NCI-H1694 (cell line): Measurements from ENCODE around the gene MMP25.
"Not testable (repeated sequence)": the region's sequence is repeated elsewhere in the genome, so short reads cannot be mapped to it uniquely, and the experiment has no call there.

ENCODE experiments used
- DNase-seq: peaks from one replicate; lab custom pipeline; 2025; lab: John Stamatoyannopoulos, UW

MMP25 gene

GRCh38 chr16:3056336-3057180, 10.2 kb downstream of the MMP25 start:
- DNase-seq: no peak

GRCh38 chr16:3057181-3058138, 11.1 kb downstream of the MMP25 start:
- DNase-seq: no peak

DNA sequence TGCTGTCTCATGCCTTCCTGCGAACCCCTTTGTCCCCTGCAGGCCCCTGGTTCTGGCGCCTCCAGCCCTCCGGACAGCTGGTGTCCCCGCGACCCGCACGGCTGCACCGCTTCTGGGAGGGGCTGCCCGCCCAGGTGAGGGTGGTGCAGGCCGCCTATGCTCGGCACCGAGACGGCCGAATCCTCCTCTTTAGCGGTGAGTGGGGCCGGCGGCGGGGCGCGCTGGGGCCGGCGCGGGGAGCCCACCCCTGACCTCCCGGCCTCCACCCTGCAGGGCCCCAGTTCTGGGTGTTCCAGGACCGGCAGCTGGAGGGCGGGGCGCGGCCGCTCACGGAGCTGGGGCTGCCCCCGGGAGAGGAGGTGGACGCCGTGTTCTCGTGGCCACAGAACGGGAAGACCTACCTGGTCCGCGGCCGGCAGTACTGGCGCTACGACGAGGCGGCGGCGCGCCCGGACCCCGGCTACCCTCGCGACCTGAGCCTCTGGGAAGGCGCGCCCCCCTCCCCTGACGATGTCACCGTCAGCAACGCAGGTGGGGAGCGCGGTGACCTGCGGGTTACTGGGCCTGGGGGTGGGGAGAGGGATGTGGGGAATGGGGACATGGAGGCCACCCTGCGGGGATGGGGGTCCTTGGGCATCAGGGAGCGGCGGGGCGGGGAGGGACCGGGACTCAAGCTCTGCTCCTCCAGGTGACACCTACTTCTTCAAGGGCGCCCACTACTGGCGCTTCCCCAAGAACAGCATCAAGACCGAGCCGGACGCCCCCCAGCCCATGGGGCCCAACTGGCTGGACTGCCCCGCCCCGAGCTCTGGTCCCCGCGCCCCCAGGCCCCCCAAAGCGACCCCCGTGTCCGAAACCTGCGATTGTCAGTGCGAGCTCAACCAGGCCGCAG, 12.0 kb downstream of the MMP25 start:
- no peak for DNase-seq

DNA sequence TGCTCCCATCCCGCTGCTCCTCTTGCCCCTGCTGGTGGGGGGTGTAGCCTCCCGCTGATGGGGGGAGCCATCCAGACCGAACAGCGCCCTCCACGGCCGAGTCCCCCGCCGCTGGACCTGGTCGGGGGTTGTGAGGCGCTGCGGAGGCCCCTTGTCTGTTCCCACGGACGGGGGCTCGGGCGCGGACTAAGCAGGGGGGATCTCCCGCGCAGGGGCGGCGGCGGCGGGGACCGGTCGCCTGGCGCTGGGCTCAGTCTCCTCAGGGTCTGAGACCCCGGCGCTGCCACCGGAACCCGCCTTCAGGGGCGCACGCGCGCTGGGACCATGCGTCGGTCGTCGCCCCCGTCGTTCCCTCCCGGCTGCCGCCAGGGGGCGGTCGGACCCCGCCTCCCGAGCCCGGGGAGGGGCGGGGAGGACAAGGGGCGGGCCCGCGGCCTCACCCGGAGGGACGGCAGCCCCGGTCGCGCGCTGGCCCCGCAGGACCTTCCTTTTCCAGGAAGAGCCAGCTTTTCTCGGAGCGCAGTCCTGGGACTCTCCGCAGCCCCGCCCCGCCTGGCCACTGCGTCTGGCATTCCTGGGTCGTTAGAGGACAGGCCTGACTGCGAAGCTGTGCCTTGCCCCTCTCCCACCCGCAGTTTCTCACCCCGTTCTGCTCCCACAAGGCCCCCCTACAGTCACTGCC, 12.8 kb downstream of the MMP25 start:
- DNase-seq: no peak

GRCh38 chr16:3059723-3060242, 13.4 kb downstream of the MMP25 start:
- no peak for DNase-seq

DNA sequence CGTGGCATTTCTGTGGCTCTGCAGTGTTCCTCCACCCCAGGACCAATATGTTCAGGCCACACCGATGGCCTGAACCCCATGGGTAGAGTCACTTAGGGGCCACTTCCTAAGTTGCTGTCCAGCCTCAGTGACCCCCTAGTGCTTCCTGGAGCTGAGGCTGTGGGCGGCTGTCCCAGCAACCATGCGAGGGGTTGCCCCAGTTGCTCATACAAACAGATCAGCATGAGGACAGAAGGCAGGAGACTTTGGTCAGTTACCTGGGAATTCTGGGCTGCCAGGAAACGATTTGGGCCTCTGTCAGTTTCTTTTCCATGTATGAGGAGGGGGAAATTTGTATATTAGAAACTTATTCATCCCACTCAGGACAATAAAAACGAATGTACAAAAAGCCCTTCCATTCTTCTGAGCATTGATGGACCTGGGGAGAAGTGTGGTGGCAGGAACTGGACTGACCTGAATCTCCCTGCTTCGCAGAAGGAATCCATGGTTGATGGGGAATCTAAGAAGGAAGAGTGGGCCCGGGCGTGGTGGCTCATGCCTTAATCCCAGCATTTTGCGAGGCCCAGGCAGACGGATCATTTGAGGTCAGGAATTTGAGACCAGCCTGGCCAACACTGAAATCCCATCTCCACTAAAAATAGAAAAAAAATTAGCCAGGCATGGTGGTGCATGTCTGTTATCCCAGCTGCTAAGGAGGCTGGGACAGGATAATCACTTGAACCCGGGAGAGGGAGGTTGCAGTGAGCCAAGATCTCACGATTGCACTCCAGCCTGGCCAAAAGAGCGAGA, 14.2 kb downstream of the MMP25 start:
- DNase-seq: no peak

DNA sequence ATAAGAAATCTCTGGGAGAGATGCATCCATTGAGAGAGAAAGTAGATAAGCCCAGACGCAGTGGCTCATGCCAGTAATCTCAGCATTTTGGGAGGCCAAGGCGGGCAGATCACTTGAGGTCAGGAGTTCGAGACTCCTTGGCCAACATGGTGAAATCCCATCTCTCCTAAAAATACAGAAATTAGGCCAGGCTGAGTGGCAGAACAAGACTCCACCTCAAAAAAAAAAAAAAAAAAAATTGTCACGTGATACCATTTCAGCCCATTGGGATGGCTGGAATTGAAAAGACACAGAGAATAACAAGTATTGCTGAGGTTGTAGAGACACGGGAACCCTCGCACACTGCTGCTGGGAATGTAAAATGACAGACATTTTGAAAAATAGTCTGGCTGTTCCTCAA, 16.2 kb downstream of the MMP25 start:
- DNase-seq: no peak

DNA sequence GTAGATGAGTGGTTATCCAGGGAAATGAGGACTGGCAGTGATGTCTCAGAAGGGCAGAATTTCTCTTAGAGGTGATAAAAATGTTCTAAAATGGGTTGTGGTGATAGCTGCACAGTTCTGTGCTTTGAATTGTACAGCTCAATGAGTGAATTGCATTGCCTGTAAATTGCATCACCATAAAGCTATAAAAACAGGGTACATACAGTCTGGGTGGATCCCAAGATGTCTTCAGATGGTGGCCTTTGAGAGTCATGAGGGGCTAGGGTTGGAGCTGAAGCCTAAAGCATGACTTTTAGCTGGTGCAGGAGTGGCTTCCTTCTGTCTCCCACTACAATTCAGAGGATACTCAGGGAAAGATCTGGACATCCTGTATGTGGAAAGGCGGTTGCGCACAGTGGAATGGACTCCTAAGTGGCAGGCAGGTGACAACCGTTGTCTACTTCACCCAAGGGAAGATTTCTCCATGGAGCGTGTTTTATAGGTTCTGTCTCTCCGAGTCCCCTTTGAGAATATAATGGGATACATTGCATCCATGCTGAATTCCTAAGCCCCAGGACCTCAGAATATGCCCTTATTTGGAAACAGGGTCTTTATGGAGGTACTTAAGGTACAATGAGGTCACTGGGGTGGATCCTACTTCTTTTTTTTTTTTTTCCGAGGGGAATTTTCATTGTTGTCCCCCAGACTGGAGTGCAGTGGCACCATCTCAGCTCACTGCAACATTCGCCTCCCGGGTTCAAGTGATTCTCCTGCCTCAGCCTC, 17.4 kb downstream of the MMP25 start:
- no peak for DNase-seq

- DNase-seq: no peak
Observed at GRCh38 chr16:3065069-3065741, 18.8 kb downstream of the MMP25 start, which contains the start of gene IL32. Gene IL32, plus strand, starts transcription at chr16:3065640. Its CDS starts 172 bp downstream, at chr16:3065812.

DNA sequence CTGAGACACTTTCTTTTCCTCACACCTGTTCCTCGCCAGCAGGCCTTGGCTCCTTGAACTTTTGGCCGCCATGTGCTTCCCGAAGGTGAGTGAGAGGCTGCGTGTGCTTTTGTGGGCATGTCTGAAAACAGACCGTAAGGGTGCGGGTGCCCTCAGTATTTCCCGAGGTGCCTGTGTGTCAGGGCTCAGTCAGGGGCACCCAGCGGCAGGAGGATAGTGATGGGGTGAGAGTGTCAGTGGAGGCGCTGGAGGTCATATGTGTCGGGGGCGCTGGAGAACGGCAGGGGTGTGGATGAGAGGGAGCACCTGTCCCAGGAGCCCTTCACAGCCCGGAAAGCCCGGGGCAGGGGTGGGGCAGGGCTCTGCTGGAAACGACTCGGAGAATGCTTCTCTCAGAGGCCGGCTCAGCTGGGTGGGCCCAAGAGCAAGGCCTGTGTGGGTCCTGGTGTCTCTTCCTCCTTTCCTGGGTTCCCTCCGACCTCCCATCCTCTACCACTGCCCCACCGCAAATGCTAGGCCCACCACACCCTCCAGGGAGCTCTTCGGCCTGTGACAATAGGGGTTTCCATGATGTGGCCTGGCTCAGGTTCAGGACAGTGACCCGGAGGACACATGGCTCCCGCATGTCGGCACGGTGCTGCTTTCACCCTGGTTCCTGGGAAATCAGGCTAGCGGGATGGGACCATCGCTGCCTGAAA, 19.5 kb downstream of the MMP25 start:
- no peak for DNase-seq

DNA sequence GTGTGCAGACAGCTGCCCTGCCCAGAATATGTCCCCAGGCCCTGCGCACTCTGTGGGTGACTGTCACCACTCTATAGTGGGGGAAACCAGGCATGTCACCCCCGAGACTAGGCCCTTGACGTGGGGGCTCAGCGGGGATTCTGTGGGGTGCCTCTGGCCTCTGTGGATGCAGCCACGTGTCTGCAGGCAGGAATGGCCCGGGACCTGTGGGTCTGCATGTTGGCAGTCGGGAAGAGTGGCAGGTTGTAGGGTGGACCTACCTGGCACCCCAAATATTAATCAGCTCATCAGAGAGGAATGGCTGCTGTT, 20.0 kb downstream of the MMP25 start:
- DNase-seq: no peak

DNA sequence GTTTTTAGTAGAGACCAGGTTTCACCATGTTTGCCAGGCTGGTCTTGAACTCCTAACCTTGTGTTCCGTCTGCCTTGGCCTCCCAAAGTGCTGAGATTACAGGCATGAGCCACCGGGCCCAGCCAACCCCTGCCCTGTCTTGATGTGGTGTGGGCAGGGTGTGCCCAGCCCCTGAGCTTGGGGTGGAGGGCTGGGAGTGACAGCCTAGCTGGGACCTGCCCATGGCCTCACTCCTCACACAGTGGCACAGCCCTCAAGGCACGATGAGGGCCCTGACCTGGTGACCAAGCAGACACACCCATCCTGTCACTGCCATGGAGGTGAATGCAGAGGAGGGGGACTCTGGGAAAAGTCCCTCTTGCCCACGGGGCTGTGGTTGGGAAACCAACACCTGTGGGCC, 22.1 kb downstream of the MMP25 start:
- no peak for DNase-seq

- not testable (repeated sequence) for DNase-seq
Observed at GRCh38 chr16:3069146-3069545, 22.8 kb downstream of the MMP25 start.

DNA sequence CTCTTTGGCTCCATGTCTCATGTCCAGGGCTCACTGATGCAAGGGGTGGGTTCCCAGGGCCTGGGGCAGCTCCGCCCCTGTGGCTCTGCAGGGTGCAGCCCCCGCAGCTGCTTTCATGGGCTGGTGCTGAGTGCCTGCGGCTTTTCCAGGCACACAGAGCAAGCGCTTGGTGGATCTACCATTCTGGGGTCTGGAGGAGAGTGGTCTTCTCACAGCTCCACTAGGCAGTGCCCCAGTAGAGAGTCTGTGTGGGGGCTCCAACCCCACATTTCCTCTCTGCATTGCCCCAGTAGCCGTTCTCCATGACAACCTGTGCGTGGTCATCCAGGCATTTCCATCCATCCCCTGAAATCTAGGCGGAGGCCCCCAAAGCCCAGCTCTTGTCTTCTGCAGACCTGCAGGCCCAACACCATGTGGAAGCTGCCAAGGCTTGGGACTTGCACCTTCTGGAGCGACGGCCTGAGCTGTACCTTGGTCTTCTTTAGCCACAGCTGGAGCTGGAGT, 24.3 kb downstream of the MMP25 start:
- DNase-seq: no peak

GRCh38 chr16:3071655-3072054, 25.3 kb downstream of the MMP25 start:
- no peak for DNase-seq

DNA sequence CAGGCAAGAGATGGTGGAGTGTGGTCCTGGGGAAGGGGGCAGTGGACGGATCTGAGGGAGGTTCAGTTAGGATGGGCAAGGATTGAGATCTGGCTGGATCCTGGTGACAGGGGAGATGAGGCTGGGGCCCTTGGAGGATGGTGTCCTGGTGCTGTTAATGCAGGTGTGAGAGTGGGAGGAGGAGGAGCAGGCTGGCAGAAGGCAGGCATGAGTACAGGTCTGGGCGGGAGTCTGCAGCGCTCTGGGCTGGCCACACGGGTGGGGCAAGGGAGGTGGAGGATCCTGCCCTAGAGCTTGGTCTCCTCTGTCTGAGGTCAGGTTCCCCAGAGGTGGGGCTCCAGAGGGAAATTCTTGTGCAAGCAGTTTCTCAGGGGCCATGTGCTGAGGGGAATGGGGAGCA, 25.8 kb downstream of the MMP25 start:
- DNase-seq: not testable (repeated sequence)

DNA sequence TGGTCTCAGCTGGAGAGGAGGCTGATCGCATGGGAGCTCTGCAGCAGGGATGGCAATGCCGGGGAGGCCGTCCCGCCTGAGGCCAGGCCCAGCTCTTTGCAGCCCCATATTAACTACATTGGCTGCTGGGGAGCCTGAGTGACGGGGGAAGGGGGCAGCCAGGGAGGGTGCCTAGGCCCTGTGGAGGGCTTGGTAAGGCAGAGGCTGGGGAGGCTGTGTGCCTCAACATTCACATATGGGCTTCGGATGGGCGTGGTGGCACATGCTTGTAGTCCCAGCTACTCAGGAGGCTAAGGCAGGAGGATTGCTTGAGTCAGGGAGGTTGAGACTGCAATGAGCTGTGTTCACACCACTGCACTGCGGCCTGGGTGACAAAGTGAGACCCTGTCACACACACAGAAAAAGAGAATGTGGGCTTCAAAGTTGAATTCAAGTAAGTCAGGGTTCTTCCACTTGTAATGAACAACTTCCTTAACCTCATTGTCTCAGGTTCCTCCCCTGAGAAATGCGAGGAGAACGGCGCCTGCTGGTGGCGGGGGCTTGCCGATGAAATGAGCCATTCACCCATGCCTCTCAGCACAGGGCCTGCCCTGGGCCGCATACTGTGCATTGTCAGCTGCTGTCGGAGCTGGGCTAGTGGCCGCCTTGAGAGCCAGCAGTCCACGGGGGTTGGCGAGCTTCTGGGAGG, 26.4 kb downstream of the MMP25 start:
- DNase-seq: not testable (repeated sequence)

DNA sequence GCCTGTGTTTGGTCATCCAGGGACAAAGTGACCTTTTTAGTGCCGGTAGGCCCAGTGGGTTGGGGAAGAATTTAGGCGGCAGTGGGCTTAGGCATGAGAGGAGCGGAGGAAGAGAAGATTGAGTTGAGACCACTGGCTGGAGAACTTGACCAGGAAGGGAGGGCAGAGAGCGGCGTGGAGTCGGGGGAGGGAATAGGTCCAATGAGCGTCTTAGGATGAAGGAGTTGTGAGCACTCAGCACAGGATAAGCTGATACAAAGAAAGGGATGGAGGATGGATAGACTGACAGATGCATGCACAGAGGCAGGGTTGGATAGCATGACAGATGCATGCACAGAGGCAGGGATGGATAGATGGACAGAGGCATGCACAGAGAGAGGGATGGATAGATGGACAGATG, 27.1 kb downstream of the MMP25 start:
- no peak for DNase-seq
